Muscle layer of duodenum (tissue), 2 donors: ENCODE results near the gene PPM1H.
"Not testable (repeated sequence)": the region's sequence is repeated elsewhere in the genome, so short reads cannot be mapped to it uniquely, and the experiment has no call there.

Experiments used
- H3K27ac ChIP-seq: one replicate; pipeline ENCODE4 v1.7.0; 2013; ENCODE audit warnings: mild to moderate bottlenecking, low read length
- H3K27me3 ChIP-seq: one replicate; pipeline ENCODE4 v1.7.0; 2013; ENCODE audit warnings: low read depth, mild to moderate bottlenecking, control low read depth, low read length
- H3K36me3 ChIP-seq, 2 donors: one replicate each; pipeline ENCODE4 v1.7.0; 2013; ENCODE audit warnings: low read length in 2 of 2, control low read depth in 1 of 2, mild to moderate bottlenecking in 1 of 2; ENCODE audit not compliant: insufficient read depth in 2 of 2, control insufficient read depth in 1 of 2
- H3K4me1 ChIP-seq, 2 donors: one replicate each; pipeline ENCODE4 v1.7.0; 2013; ENCODE audit warnings: low read length in 2 of 2, mild to moderate bottlenecking in 2 of 2, control low read depth in 1 of 2, moderate library complexity in 1 of 2; ENCODE audit not compliant: insufficient read depth in 2 of 2, control insufficient read depth in 1 of 2
- H3K4me3 ChIP-seq, 2 donors: one replicate each; pipeline ENCODE4 v1.7.0; 2013; ENCODE audit warnings: low read length in 2 of 2, low read depth in 1 of 2, mild to moderate bottlenecking in 1 of 2
- H3K9me3 ChIP-seq, 2 donors: one replicate each; pipeline ENCODE4 v1.7.0; 2013; ENCODE audit warnings: low read length in 2 of 2, control low read depth in 1 of 2, mild to moderate bottlenecking in 1 of 2; ENCODE audit not compliant: control insufficient read depth in 1 of 2
- donor health status: healthy.

The PPM1H gene

GRCh38 chr12:62738616-62739015, 196.3 kb downstream of the PPM1H start:
- H3K27me3 ChIP-seq: no peaks in the 10 kb centered on the region
- H3K4me1 ChIP-seq: no peaks in the 10 kb centered on the region
- no peaks in the 10 kb centered on the region for H3K9me3 ChIP-seq
- H3K36me3 ChIP-seq: no peaks in the 10 kb centered on the region
- no peak overlapping the region for H3K4me3 ChIP-seq
- no peak overlapping the region for H3K27ac ChIP-seq

- H3K4me1 ChIP-seq: no peaks in the 10 kb centered on the region
- no peaks in the 10 kb centered on the region for H3K36me3 ChIP-seq
- no peaks in the 10 kb centered on the region for H3K9me3 ChIP-seq
- H3K4me3 ChIP-seq: no peak overlapping the region
- no peak overlapping the region for H3K27ac ChIP-seq
- no peaks in the 10 kb centered on the region for H3K27me3 ChIP-seq
These were observed 196.8 kb downstream of the PPM1H start for GRCh38 chr12:62738105-62738504.

GRCh38 chr12:62737615-62738014, 197.3 kb downstream of the PPM1H start:
- H3K36me3 ChIP-seq: no peaks in the 10 kb centered on the region
- no peaks in the 10 kb centered on the region for H3K4me1 ChIP-seq
- no peak overlapping the region for H3K4me3 ChIP-seq
- H3K27me3 ChIP-seq: no peaks in the 10 kb centered on the region
- H3K27ac ChIP-seq: no peak overlapping the region
- no peaks in the 10 kb centered on the region for H3K9me3 ChIP-seq

GRCh38 chr12:62737188-62737587, 197.8 kb downstream of the PPM1H start:
- Histone ChIP-seq H3K36me3 (no peaks in the 10 kb centered on the region), H3K9me3 (no peaks in the 10 kb centered on the region), H3K4me1 (peaks cover under 1 to 3% of the 10 kb centered on the region in 2 donors), H3K4me3 (no peak overlapping the region), H3K27me3 (no peaks in the 10 kb centered on the region), H3K27ac (no peak overlapping the region)

GRCh38 chr12:62736596-62736995, 198.4 kb downstream of the PPM1H start:
- Histone ChIP-seq H3K27ac (no peak overlapping the region), H3K4me3 (no peak overlapping the region), H3K36me3 (no peaks in the 10 kb centered on the region), H3K9me3 (no peaks in the 10 kb centered on the region), H3K4me1 (peaks cover 7 to 9% of the 10 kb centered on the region in 2 donors), H3K27me3 (no peaks in the 10 kb centered on the region)

- Histone ChIP-seq H3K27me3 (no peaks in the 10 kb centered on the region), H3K36me3 (no peaks in the 10 kb centered on the region), H3K27ac (no peak overlapping the region), H3K9me3 (no peaks in the 10 kb centered on the region), H3K4me3 (no peak overlapping the region), H3K4me1 (peaks cover 11 to 23% of the 10 kb centered on the region in 2 donors)
These were observed 202.0 kb downstream of the PPM1H start for GRCh38 chr12:62732861-62733427.

- Histone ChIP-seq H3K27ac (peak overlapping the region; percentile 17), H3K36me3 (no peaks in the 10 kb centered on the region), H3K27me3 (no peaks in the 10 kb centered on the region), H3K4me1 (peaks cover 11 to 23% of the 10 kb centered on the region in 2 donors), H3K4me3 (peak overlapping the region in 1 of 2 donors; percentile 37), H3K9me3 (no peaks in the 10 kb centered on the region)
These were observed 203.7 kb downstream of the PPM1H start for GRCh38 chr12:62731055-62731820.

GRCh38 chr12:62730649-62731048, 204.3 kb downstream of the PPM1H start:
- peaks cover 11 to 23% of the 10 kb centered on the region in 2 donors for H3K4me1 ChIP-seq
- no peaks in the 10 kb centered on the region for H3K36me3 ChIP-seq
- no peaks in the 10 kb centered on the region for H3K9me3 ChIP-seq
- no peaks in the 10 kb centered on the region for H3K27me3 ChIP-seq
- H3K27ac ChIP-seq: peak overlapping the region; percentile 17
- no peak overlapping the region for H3K4me3 ChIP-seq

- peaks cover 11 to 29% of the 10 kb centered on the region in 2 donors for H3K4me1 ChIP-seq
- H3K36me3 ChIP-seq, H3K27ac ChIP-seq, H3K27me3 ChIP-seq, H3K9me3 ChIP-seq, H3K4me3 ChIP-seq: not testable (repeated sequence)
These were observed 205.1 kb downstream of the PPM1H start for GRCh38 chr12:62729579-62730544.

- H3K27ac ChIP-seq: no peak overlapping the region
These were observed 206.2 kb downstream of the PPM1H start for GRCh38 chr12:62728741-62729140.

GRCh38 chr12:62726471-62726980, 208.4 kb downstream of the PPM1H start:
- no peak overlapping the region for H3K27ac ChIP-seq
- peaks cover 3 to 20% of the 10 kb centered on the region in 2 donors for H3K4me1 ChIP-seq
- no peaks in the 10 kb centered on the region for H3K27me3 ChIP-seq
- H3K9me3 ChIP-seq: no peaks in the 10 kb centered on the region
- no peak overlapping the region for H3K4me3 ChIP-seq
- H3K36me3 ChIP-seq: no peaks in the 10 kb centered on the region

More at GRCh38 chr12:62728741-62729140, 206.2 kb downstream of the PPM1H start:
- Histone ChIP-seq H3K9me3 (no peaks in the 10 kb centered on the region), H3K36me3 (no peaks in the 10 kb centered on the region), H3K27me3 (no peaks in the 10 kb centered on the region), H3K4me1 (peaks cover 11 to 30% of the 10 kb centered on the region in 2 donors), H3K4me3 (no peak overlapping the region)
